CD4-positive, alpha-beta memory T cell (primary cell): ENCODE data around the gene LRRC40. TPM values are rescaled to one million over a fixed set of nuclear protein-coding genes. Genes with fewer than 3 reads are reported as not detected.

Experiments used
- CTCF ChIA-PET: fragments of 350-600 bp; sonication (Branson Sonifier 250); formaldehyde crosslinking; loops from one replicate; lab custom pipeline; 2021; ENCODE audit warnings: inconsistent platforms; ENCODE audit not compliant: partially characterized antibody; lab: Charles Lee
- POLR2A ChIA-PET: fragments of 350-600 bp; sonication (Branson Sonifier 250); formaldehyde crosslinking; loops from one replicate; lab custom pipeline; 2021; ENCODE audit not compliant: partially characterized antibody; lab: Charles Lee
- DNase-seq, 5 donors: peaks; one replicate each; pipeline versions ENCODE4 v3.0.0 to v3.0.0-alpha.2; 2020 to 2022; ENCODE audit warnings: mixed read lengths in 1 of 5
- H3K27ac ChIP-seq: one replicate; pipeline ENCODE4 v1.7.0; 2013; ENCODE audit warnings: low read depth, low read length
- H3K27me3 ChIP-seq: 2 replicates; pipeline ENCODE4 v1.7.0; 2013; ENCODE audit warnings: mild to moderate bottlenecking, low read length, moderate library complexity; ENCODE audit not compliant: insufficient read depth
- H3K36me3 ChIP-seq: 2 replicates; pipeline ENCODE4 v1.7.0; 2013; ENCODE audit warnings: mild to moderate bottlenecking, low read length, moderate library complexity; ENCODE audit not compliant: insufficient read depth
- H3K4me1 ChIP-seq: 2 replicates; pipeline ENCODE4 v1.7.0; 2013; ENCODE audit warnings: mild to moderate bottlenecking, low read length, moderate library complexity; ENCODE audit not compliant: insufficient read depth
- H3K4me3 ChIP-seq, 2 donors: one replicate each; pipeline ENCODE4 v1.7.0; 2013; ENCODE audit warnings: low read length in 2 of 2, mild to moderate bottlenecking in 1 of 2
- H3K9me3 ChIP-seq, 2 donors: one replicate each; pipeline ENCODE4 v1.7.0; 2013; ENCODE audit warnings: low read length in 2 of 2, control low read depth in 1 of 2; ENCODE audit not compliant: control insufficient read depth in 1 of 2
- H3K27ac Mint-ChIP-seq, 7 donors: one replicate each; pipeline ENCODE4 v1.8.0; 2020 to 2021; ENCODE audit warnings: mixed read lengths in 7 of 7, mild to moderate bottlenecking in 6 of 7, inconsistent platforms in 3 of 7, moderate library complexity in 3 of 7
- H3K27me3 Mint-ChIP-seq, 2 donors: one replicate each; pipeline ENCODE4 v1.8.0; 2020 to 2021; ENCODE audit warnings: mixed read lengths in 2 of 2
- H3K36me3 Mint-ChIP-seq, 2 donors: one replicate each; pipeline ENCODE4 v1.8.0; 2020 to 2021; ENCODE audit warnings: mixed read lengths in 2 of 2, inconsistent platforms in 1 of 2, mild to moderate bottlenecking in 1 of 2
- H3K4me1 Mint-ChIP-seq, 4 donors: one replicate each; pipeline ENCODE4 v1.8.0; 2020 to 2021; ENCODE audit warnings: mixed read lengths in 4 of 4, mild to moderate bottlenecking in 1 of 4
- H3K4me3 Mint-ChIP-seq, 8 donors: one replicate each; pipeline ENCODE4 v1.8.0; 2020 to 2021; ENCODE audit warnings: mixed read lengths in 8 of 8, mild to moderate bottlenecking in 7 of 8, moderate library complexity in 6 of 8, inconsistent platforms in 3 of 8
- H3K9me3 Mint-ChIP-seq, 8 donors: one replicate each; pipeline ENCODE4 v1.8.0; 2020 to 2021; ENCODE audit warnings: mixed read lengths in 8 of 8, mild to moderate bottlenecking in 5 of 8, inconsistent platforms in 3 of 8, moderate library complexity in 1 of 8
- intact Hi-C: fragments of 100-400 bp; cut with micrococcal nuclease; formaldehyde crosslinking; loops from one replicate; pipeline ENCODE4 v1.15.1; 2023
- polyA plus RNA-seq, 2 donors: library from polyadenylated mRNA; unstranded; fragments of 300-500 nt; fragmentation: Illumina TruSeq; gene quantifications; one replicate each; pipeline ENCODE4 v1.2.3, GENCODE V29; 2021
- total RNA-seq, 2 experiments: library from RNA; stranded (reverse); gene quantifications; one replicate each; pipeline ENCODE4 v1.2.3, GENCODE V29; 2021

LRRC40 gene
- total and polyA plus RNA-seq, 4 experiments from 2014 or later = 5.4 to 11.6 (median 10.2) TPM

GRCh38 chr1:70228670-70229069, 23.3 kb upstream of the LRRC40 start:
- peaks cover 58% of the 10 kb centered on the region for H3K36me3 ChIP-seq
- H3K27ac ChIP-seq = no peak overlapping the region
- H3K4me1 ChIP-seq = peaks cover 39% of the 10 kb centered on the region
- ChIA-PET POLR2A (no interaction called here), CTCF (no interaction called here)
- H3K27me3 ChIP-seq = no peaks in the 10 kb centered on the region
- no peak overlapping the region for H3K27ac Mint-ChIP-seq
- no peak overlapping the region for H3K4me3 ChIP-seq
- H3K4me3 Mint-ChIP-seq = no peak overlapping the region
- peaks cover 40 to 78% of the 10 kb centered on the region in 2 donors for H3K36me3 Mint-ChIP-seq
- H3K9me3 Mint-ChIP-seq = no peaks in the 10 kb centered on the region
- H3K27me3 Mint-ChIP-seq = no peaks in the 10 kb centered on the region
- H3K9me3 ChIP-seq = no peaks in the 10 kb centered on the region
- H3K4me1 Mint-ChIP-seq = peaks cover 22 to 42% (median 34%) of the 10 kb centered on the region in 4 donors
- intact Hi-C loops = no loop called here
- DNase-seq = no peak

- Histone ChIP-seq H3K27me3 (no peaks in the 10 kb centered on the region), H3K4me1 (peaks cover 51% of the 10 kb centered on the region), H3K4me3 (no peak overlapping the region), H3K9me3 (no peaks in the 10 kb centered on the region), H3K27ac (no peak overlapping the region), H3K36me3 (peaks cover 51% of the 10 kb centered on the region)
- Mint-ChIP-seq H3K4me3 (peak overlapping the region in 1 of 8 donors; percentile 8), H3K27me3 (no peaks in the 10 kb centered on the region), H3K27ac (peak overlapping the region in 3 of 7 donors; percentile 14 to 28 (median 15)), H3K36me3 (peaks cover 40 to 74% of the 10 kb centered on the region in 2 donors), H3K9me3 (no peaks in the 10 kb centered on the region), H3K4me1 (peaks cover 30 to 54% (median 44%) of the 10 kb centered on the region in 4 donors)
- POLR2A ChIA-PET = interaction anchor here (0.6 kb wide), 1 partner anchor 8 kb away, joined by 3 read pairs; no protein-coding TSS in a partner anchor
- DNase-seq = no peak
- CTCF ChIA-PET = no interaction called here
- intact Hi-C loops = no loop called here
Observed at GRCh38 chr1:70227439-70227838, 22.1 kb upstream of the LRRC40 start.

- Histone ChIP-seq H3K27me3 (no peaks in the 10 kb centered on the region), H3K36me3 (peaks cover 27% of the 10 kb centered on the region), H3K4me1 (peaks cover 65% of the 10 kb centered on the region), H3K4me3 (no peak overlapping the region), H3K9me3 (no peaks in the 10 kb centered on the region), H3K27ac (no peak overlapping the region)
- ChIA-PET POLR2A (no interaction called here), CTCF (no interaction called here)
- H3K27me3 Mint-ChIP-seq = no peaks in the 10 kb centered on the region
- H3K4me1 Mint-ChIP-seq = peaks cover 32 to 72% (median 56%) of the 10 kb centered on the region in 4 donors
- no peak for DNase-seq
- H3K9me3 Mint-ChIP-seq = peaks cover 0 to 3% (median 0%) of the 10 kb centered on the region in 8 donors
- peak overlapping the region in 3 of 7 donors; percentile 3 to 93 (median 25) for H3K27ac Mint-ChIP-seq
- intact Hi-C loops = no loop called here
- H3K4me3 Mint-ChIP-seq = peak overlapping the region in 5 of 8 donors; percentile 23 to 69 (median 65)
- H3K36me3 Mint-ChIP-seq = peaks cover 20 to 65% of the 10 kb centered on the region in 2 donors
Observed at GRCh38 chr1:70224954-70225353, 19.6 kb upstream of the LRRC40 start.

- Histone ChIP-seq H3K27ac (peak overlapping the region; percentile 95), H3K27me3 (no peaks in the 10 kb centered on the region), H3K9me3 (no peaks in the 10 kb centered on the region), H3K4me3 (peak overlapping the region in 1 of 2 donors; percentile 70), H3K4me1 (peaks cover 62% of the 10 kb centered on the region), H3K36me3 (peaks cover 11% of the 10 kb centered on the region)
- Mint-ChIP-seq H3K4me1 (peaks cover 29 to 70% (median 54%) of the 10 kb centered on the region in 4 donors), H3K9me3 (peaks cover 0 to 3% (median 0%) of the 10 kb centered on the region in 8 donors), H3K36me3 (peaks cover 20 to 50% of the 10 kb centered on the region in 2 donors), H3K4me3 (peak overlapping the region; percentile 85 to 98 (median 91)), H3K27ac (peak overlapping the region; percentile 92 to 99 (median 96)), H3K27me3 (no peaks in the 10 kb centered on the region)
- intact Hi-C loops = no loop called here
- DNase-seq = no peak
- ChIA-PET POLR2A (interaction anchor here (0.7 to 4.4 kb wide), 2 partner anchors 16 to 131 kb away, joined by 3 to 44 read pairs; partner anchors contain the start of gene ANKRD13C), CTCF (no interaction called here)
Observed at GRCh38 chr1:70222716-70223235, 17.4 kb upstream of the LRRC40 start.

GRCh38 chr1:70221238-70222121, 16.1 kb upstream of the LRRC40 start, which contains the start of gene SRSF11:
TSS of gene SRSF11 (plus strand) at chr1:70221380. CDS start at chr1:70221637, 257 bp downstream.
- H3K27me3 ChIP-seq = no peaks in the 10 kb centered on the region
- H3K27ac ChIP-seq = peak within 1 kb of the TSS; percentile 95
- H3K36me3 ChIP-seq = peaks cover 11% of the 10 kb centered on the region
- H3K4me1 ChIP-seq = peaks cover 49% of the 10 kb centered on the region
- H3K9me3 ChIP-seq = no peaks in the 10 kb centered on the region
- H3K4me3 ChIP-seq = peak within 1 kb of the TSS; percentile 67 to 70
- H3K36me3 Mint-ChIP-seq = peaks cover 20 to 47% of the 10 kb centered on the region in 2 donors
- intact Hi-C loops = loop anchor here (1.0 kb wide), 4 partner anchors 16 to 860 kb away; partner anchors contain the start of genes ANKRD13C, CTH, LRRC40 and ZRANB2
- CTCF ChIA-PET = interaction anchor here (0.7 to 2.7 kb wide), 5 partner anchors 11 to 860 kb away, joined by 3 to 20 read pairs (median 5); partner anchors contain the start of genes ANKRD13C, LRRC40 and ZRANB2
- POLR2A ChIA-PET = interaction anchor here (0.7 to 4.4 kb wide), 13 partner anchors 8 to 859 kb away, joined by 3 to 76 read pairs (median 5); partner anchors contain the start of genes ANKRD13C, CTH, LRRC40 and ZRANB2
- H3K27ac Mint-ChIP-seq = peak within 1 kb of the TSS; percentile 92 to 99 (median 96)
- peaks cover 24 to 57% (median 44%) of the 10 kb centered on the region in 4 donors for H3K4me1 Mint-ChIP-seq
- H3K9me3 Mint-ChIP-seq = peaks cover 0 to 3% (median 0%) of the 10 kb centered on the region in 8 donors
- H3K27me3 Mint-ChIP-seq = no peaks in the 10 kb centered on the region
- peak; percentile 95 to 96 (median 95) for DNase-seq
- H3K4me3 Mint-ChIP-seq = peak within 1 kb of the TSS; percentile 85 to 98 (median 91)

- Histone ChIP-seq H3K9me3 (no peaks in the 10 kb centered on the region), H3K27me3 (no peaks in the 10 kb centered on the region), H3K36me3 (peaks cover 13% of the 10 kb centered on the region), H3K4me1 (peaks cover 45% of the 10 kb centered on the region), H3K4me3 (peak overlapping the region in 1 of 2 donors; percentile 70), H3K27ac (peak overlapping the region; percentile 95)
- Mint-ChIP-seq H3K27me3 (no peaks in the 10 kb centered on the region), H3K36me3 (peaks cover 20 to 50% of the 10 kb centered on the region in 2 donors), H3K9me3 (peaks cover 0 to 3% (median 0%) of the 10 kb centered on the region in 8 donors), H3K4me3 (peak overlapping the region; percentile 85 to 98 (median 91)), H3K27ac (peak overlapping the region; percentile 92 to 99 (median 96)), H3K4me1 (peaks cover 24 to 50% (median 40%) of the 10 kb centered on the region in 4 donors)
- POLR2A ChIA-PET = interaction anchor here (0.7 to 4.4 kb wide), 13 partner anchors 8 to 860 kb away, joined by 3 to 76 read pairs (median 5); partner anchors contain the start of genes ANKRD13C, CTH, LRRC40 and ZRANB2
- DNase-seq = no peak
- CTCF ChIA-PET = interaction anchor here (0.7 to 2.7 kb wide), 5 partner anchors 11 to 860 kb away, joined by 3 to 20 read pairs (median 5); partner anchors contain the start of genes ANKRD13C, LRRC40 and ZRANB2
- intact Hi-C loops = loop anchor here (1.0 kb wide), 4 partner anchors 15 to 861 kb away; partner anchors contain the start of genes ANKRD13C, CTH, LRRC40 and ZRANB2
Observed at GRCh38 chr1:70220517-70221237, 15.3 kb upstream of the LRRC40 start.
